GM12878 (cell line): ENCODE measurements around the gene GNL3. TPM values are rescaled to one million over a fixed set of nuclear protein-coding genes. Genes with fewer than 3 reads are reported as not detected.

Source experiments
- ATF2 ChIP-seq: IDR thresholded peaks from 2 replicates; pipeline ENCODE4 v1.6.1; 2012; ENCODE audit warnings: low read length, inconsistent platforms
- ATF7 ChIP-seq: fragments of 450-650 bp; IDR thresholded peaks from 2 replicates; pipeline ENCODE4 v1.6.1; 2016; ENCODE audit warnings: low read depth, mild to moderate bottlenecking
- BACH1 ChIP-seq: fragments of 450-650 bp; IDR thresholded peaks from 2 replicates; pipeline ENCODE4 v1.6.1; 2017; ENCODE audit warnings: mild to moderate bottlenecking, borderline replicate concordance
- CEBPZ ChIP-seq: fragments of 150-350 bp; IDR thresholded peaks from 2 replicates; pipeline ENCODE4 v1.6.1; 2016; ENCODE audit warnings: low read depth, low read length
- CUX1 ChIP-seq: IDR thresholded peaks from 2 replicates; pipeline ENCODE4 v1.6.1; 2012; ENCODE audit warnings: improper control_type of control experiment, low read depth, low read length; ENCODE audit not compliant: insufficient replicate concordance
- EGR1 ChIP-seq, 2 experiments: IDR thresholded peaks; 1 replicate in 1 of 2; 2 replicates in 1 of 2; pipeline ENCODE4 v1.6.1; 2011 to 2012; ENCODE audit warnings: low read depth in 2 of 2, low read length in 2 of 2, borderline replicate concordance in 1 of 2, mild to moderate bottlenecking in 1 of 2, moderate library complexity in 1 of 2
- EP300 ChIP-seq, 2 experiments: fragments of 150-350 bp in 1 of 2; IDR thresholded peaks; 2 replicates each; pipeline ENCODE4 v1.6.1; 2011 to 2012; ENCODE audit warnings: low read depth in 2 of 2, low read length in 2 of 2, borderline replicate concordance in 1 of 2, improper control_type of control experiment in 1 of 2, inconsistent platforms in 1 of 2; ENCODE audit not compliant: control insufficient read depth in 1 of 2
- ETV6 ChIP-seq, 2 experiments: fragments of 450-650 bp in 1 of 2; IDR thresholded peaks in 1 of 2; conservative IDR thresholded peaks in 1 of 2; 2 replicates each; pipeline ENCODE4 v1.6.1; 2014; ENCODE audit warnings: antibody characterized with exemption in 1 of 2, borderline replicate concordance in 1 of 2, low read depth in 1 of 2, mild to moderate bottlenecking in 1 of 2, moderate library complexity in 1 of 2
- IKZF2 ChIP-seq, 2 experiments: fragments of 450-650 bp; IDR thresholded peaks; 2 replicates each; pipeline ENCODE4 v1.6.1; 2017; ENCODE audit warnings: mild to moderate bottlenecking in 2 of 2, moderate library complexity in 2 of 2
- JUNB ChIP-seq: IDR thresholded peaks from 2 replicates; pipeline ENCODE4 v1.6.1; 2016; ENCODE audit warnings: antibody characterized with exemption, mild to moderate bottlenecking
- PKNOX1 ChIP-seq: fragments of 450-650 bp; IDR thresholded peaks from 2 replicates; pipeline ENCODE4 v1.6.1; 2016; ENCODE audit warnings: mild to moderate bottlenecking
- POLR2A ChIP-seq: IDR thresholded peaks from 2 replicates; pipeline ENCODE4 v1.6.1; 2011; ENCODE audit warnings: low read depth, mild to moderate bottlenecking, low read length
- POLR2AphosphoS2 ChIP-seq: IDR thresholded peaks from 2 replicates; pipeline ENCODE4 v1.6.1; 2011; ENCODE audit warnings: low read depth, mild to moderate bottlenecking, low read length, improper control_type of control experiment, moderate library complexity
- RUNX3 ChIP-seq: IDR thresholded peaks from 2 replicates; pipeline ENCODE4 v1.6.1; 2012; ENCODE audit warnings: low read length, inconsistent platforms
- SPI1 ChIP-seq: IDR thresholded peaks from 2 replicates; pipeline ENCODE4 v1.6.1; 2011; ENCODE audit warnings: low read depth, mild to moderate bottlenecking, low read length, moderate library complexity, borderline replicate concordance; ENCODE audit not compliant: insufficient read depth
- WRNIP1 ChIP-seq: IDR thresholded peaks from 2 replicates; pipeline ENCODE4 v1.6.1; 2011; ENCODE audit warnings: low read depth, low read length, improper control_type of control experiment, borderline replicate concordance
- ZNF384 ChIP-seq: IDR thresholded peaks from 2 replicates; pipeline ENCODE4 v1.6.1; 2012; ENCODE audit warnings: low read depth, mild to moderate bottlenecking, low read length, improper control_type of control experiment, borderline replicate concordance
- polyA plus RNA-seq, 11 experiments: library from polyadenylated mRNA; depleted of rRNA in 4 of 11; unstranded in 6 of 11; stranded (reverse) in 5 of 11; fragments of >200 nt; fragmentation: Nextera tagmentation in 4 of 11; fragmentation: Illumina TruSeq in 1 of 11; extraction: Ambion mirVana in 4 of 11; extraction: Trizol in 1 of 11; gene quantifications; 1 replicate in 1 of 11; 2 replicates in 10 of 11; pipeline versions ENCODE4 v1.2.1 to v1.2.3, GENCODE V29; 2011 to 2016; ENCODE audit warnings: inconsistent platforms in 2 of 11, missing spikeins in 2 of 11, low read depth in 1 of 11
- total RNA-seq, 4 experiments: library from RNA; depleted of rRNA in 3 of 4; stranded (reverse); fragments of >200 nt in 3 of 4; fragmentation: Illumina TruSeq in 1 of 4; extraction: Trizol in 1 of 4; gene quantifications; 2 replicates each; pipeline versions ENCODE4 v1.2.1 to v1.2.3, GENCODE V29; 2013 to 2021

Gene GNL3
- total and polyA plus RNA-seq, 10 of the 15 experiments (the other 5 are each of a cell fraction or from before 2014, with no cell fraction given): 172 to 368 (median 257) TPM

GRCh38 chr3:52696830-52697631 is 11.2 kb downstream of the GNL3 start (continued):
- TF ChIP-seq CEBPZ (no peak), ETV6 (conservative IDR thresholded peaks at IDR 0.05 in 1 of 2, IDR thresholded peaks at IDR 0.05 in 1 of 2; ENCODE audit: borderline replicate concordance in 1 of 2, low read depth in 1 of 2) (no peak), ATF7 (no peak), ZNF384 (peak; percentile 72; the same call in 1 of the 2 replicates), IKZF2 (IDR thresholded peaks at IDR 0.05) (0 out of 4 replicates have a peak, but pooled peaks of 1 of the 2 experiments have one; percentile 24), POLR2A (0 out of 2 replicates have a peak, but pooled peaks have one; percentile 31), PKNOX1 (peak; percentile 92), SPI1 (peak; percentile 61; the same call in 1 of the 2 replicates), CUX1 (no peak), ATF2 (no peak; the same call in 1 of the 2 replicates), BACH1 (no peak), RUNX3 (peak; percentile 70), WRNIP1 (no peak), JUNB (no peak), EGR1 (IDR thresholded peaks at IDR 0.05; ENCODE audit: borderline replicate concordance in 1 of 2, low read depth in 2 of 2, low read length in 2 of 2) (no peak), POLR2AphosphoS2 (0 out of 2 replicates have a peak, but pooled peaks have one; percentile 66), EP300 (IDR thresholded peaks at IDR 0.05; ENCODE audit: borderline replicate concordance in 1 of 2, control insufficient read depth in 1 of 2, low read depth in 2 of 2, low read length in 2 of 2) (peak in 1 of 2 experiments; percentile 40; a peak in 1 of 4 replicates)
